GM19438 (cell line): ENCODE results near the gene JMJD1C.
A peak's percentile ranks its signal among the peaks of the same experiment; 100 is the strongest.
"Not testable (repeated sequence)": the region's sequence is repeated elsewhere in the genome, so short reads cannot be mapped to it uniquely, and the experiment has no call there.

Source experiments
- ATAC-seq: cut with Tn5 transposase; IDR thresholded peaks from one replicate; pipeline ENCODE4 v1.9.1; 2021; ENCODE audit warnings: low read depth; ENCODE audit not compliant: unreplicated experiment

Gene JMJD1C

DNA sequence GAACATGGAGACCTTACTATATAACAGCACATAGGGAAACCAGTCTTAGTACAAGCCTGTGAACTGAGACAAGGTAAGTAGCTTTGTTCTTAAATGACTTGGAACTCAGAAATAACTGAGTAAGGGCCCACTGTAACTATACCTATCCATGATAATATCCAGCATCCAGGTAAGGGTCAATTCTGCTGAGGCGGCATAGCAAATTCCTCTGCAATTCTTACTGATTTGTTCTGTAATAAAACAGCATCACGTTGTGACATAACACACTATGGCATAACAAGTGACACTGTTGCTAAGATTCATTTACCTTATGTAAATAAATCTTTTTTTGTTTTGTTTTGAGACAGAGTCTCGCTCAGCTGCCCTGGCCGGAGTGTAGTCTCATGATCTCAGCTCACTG lies 97.4 kb downstream of the JMJD1C start:
- no peak for ATAC-seq

DNA sequence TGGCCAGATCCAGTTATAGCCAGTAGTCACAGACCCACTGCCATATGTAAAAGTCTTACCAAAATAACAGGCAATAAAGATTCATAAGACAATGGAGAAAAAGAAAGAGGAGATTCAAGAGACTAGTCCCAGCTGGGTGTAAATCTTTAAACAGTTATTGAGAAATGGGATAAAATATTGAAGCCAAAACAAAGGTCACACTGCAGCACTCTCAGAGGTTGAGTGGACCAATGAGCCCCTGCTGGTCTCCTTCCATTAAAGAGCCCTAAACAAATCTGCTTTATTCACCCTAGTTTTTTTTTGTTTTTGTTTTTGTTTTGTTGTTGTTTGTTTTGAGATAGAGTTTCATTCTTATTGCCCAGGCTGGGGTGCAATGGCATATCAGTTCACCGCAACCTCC lies 98.8 kb downstream of the JMJD1C start:
- no peak for ATAC-seq

DNA sequence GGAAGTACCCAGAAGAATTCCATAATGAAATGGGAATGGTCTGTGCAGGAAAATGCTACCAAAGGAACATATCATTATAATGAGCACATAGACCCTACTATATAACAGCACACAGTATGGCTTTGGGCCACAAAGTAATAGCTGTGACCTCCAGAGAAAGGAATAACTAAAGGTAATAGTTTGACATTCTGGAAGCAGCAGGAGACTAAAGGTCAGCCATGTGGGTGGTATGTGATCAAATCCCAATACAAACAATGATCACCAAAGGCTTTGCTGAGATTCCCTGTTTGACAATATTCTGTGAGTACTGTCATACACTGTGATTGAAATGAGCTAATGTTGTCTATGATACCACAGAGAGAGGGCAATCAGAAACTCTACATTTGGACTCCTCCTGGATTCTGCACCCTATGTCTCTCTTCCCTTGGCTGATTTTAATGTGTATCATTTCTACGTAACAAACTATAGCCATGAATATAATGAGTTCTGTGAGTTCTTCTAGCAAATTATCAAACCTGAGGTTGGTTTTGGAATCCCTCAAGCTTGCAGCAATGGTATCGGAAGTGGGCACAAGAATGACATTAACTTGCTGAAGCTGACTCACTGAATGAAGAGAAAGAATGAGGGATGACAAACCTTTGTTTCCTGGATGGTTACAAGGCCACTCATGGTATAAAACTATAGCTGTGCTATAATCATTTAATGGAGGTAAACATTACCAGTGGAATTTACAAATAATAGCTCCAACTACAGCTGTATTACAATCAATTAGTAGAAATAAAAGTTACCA lies 99.6 kb downstream of the JMJD1C start:
- ATAC-seq, result no peak

DNA sequence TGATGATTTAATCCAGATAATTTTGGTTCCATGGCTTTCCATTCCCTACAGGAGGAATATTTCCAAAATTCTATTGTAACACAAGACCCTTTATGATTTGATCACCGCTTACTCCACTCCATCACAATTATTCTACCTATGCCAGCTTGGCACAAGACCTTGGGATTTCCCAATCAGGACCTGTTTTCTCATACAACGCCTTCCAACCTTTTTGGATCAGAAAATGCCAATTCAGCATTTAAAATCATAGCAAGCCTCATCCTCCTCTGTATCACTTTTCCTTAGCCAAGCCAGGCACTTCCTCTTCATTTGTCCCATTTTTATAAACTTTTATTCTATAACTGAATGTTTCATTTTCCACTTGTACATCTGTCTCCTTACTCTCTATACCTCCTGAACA lies 100.9 kb downstream of the JMJD1C start:
- ATAC-seq, result no peak

DNA sequence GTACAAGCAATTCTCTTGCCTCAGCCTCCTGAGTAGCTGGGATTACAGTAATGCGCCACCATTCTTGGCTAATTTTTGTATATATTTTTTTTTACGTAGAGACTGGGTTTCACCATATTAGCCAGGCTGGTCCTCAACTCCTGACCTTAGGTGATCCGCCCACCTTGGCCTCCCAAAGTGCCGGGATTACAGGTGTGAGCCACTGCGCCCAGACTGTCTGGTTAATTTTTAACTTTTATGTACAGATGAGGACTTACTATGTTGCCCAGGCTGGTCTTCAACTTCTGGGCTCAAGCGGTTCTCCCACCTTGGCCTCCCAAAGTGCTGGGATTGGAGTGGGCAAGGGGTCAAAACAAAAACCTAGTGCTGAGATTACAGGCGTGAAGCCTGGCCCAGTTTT lies 101.8 kb downstream of the JMJD1C start:
- ATAC-seq, result no peak

DNA sequence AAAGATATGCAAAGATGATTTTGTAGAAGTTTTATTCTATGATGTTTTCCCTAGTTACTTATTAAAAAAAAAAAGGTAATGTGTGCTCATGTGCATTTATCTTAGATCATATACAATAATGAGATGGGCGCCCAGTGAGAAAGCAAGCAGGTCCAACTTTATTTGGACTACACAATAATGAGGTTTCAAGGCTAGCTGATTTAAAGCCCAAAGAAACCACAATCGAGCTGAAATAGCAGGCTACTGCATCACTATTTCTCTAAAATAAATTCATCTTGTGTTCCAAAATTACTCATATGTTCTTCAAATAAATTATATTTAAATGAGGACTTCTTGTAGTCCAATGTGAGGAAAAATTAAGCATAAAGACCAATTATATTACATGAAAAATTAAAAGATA lies 110.1 kb downstream of the JMJD1C start:
- peak; percentile 23 for ATAC-seq

DNA sequence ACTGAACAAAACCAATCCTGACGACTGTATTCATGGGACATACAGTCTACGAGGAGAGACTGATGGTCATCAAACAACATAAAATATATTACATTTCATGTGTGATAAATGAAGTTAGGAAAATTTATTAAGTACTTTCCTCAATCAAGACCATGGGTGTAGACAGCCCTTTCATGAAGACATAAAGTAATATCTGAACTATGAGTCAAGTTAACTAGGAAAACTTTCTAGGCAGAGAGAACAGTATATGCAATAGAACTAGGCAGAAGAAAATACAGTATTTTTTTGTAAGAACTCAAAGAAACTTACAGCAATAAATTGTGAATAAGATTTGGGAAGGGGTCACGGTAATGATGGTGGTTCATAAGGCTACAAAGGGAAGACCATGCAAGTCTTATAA lies 112.8 kb downstream of the JMJD1C start:
- no peak for ATAC-seq

DNA sequence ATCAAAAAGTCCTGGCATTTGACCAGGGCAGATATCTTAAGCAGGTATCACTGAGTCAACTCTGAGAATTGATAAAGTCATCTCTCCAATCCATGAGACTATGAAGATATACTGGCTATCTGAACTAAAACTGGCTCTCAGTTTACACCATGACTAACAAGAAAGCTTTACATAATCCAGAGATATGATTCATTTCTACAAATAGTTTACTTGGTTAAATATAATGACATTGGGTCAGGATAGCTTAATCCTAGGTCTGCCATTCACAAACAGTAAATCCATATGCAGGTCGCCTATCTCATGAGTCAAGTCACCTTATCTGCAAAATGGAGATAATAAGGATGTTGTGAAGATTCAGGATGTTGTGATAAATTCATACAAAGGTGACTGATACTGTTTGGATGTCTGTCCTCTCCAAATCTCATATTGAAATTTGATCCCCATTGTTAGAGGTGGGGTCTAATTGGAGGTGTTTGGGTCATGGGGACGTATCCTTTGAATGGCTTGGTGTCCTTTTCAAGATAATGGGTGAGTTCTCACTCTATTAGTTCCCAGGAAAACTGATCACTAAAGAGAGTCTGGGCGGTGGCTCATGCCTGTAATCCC lies 117.4 kb downstream of the JMJD1C start:
- ATAC-seq, result no peak

DNA sequence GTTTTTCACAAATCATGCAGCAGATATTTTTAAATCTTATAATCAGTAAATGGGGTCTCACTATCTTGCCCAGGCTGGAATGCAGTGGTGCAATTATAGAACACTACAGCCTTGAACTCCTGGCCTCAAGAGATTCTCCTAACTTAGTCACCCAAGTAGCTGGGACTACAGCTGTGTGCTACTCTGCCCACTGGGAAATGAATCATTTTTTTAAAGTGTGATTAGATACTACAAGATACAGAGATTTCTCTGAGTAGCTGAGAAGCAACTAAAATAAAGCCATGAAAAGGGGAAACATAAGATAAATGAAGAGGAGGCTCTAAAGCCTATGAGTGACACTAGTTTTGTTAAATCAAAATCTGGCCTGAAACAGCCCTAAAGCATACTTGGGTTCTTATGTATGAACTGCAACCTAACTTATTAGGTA lies 119.7 kb downstream of the JMJD1C start:
- ATAC-seq, result no peak

DNA sequence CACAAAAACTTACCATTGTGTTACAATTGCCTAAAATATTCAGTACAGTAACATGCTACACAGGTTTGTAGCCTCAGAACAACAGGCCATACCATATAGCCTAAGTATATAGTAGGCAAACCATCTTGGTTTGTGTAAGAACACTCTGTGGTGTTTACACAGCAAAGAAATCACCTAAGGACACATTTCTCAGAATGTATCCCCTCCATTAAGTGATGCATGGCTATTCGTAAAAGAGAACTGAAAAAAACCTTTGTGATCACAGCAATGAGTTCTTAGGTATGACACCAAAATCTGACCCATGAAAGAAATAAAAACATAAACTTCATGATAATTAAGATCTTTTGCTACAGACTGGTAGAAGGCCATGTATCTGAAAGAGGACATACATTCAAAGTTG lies 121.5 kb downstream of the JMJD1C start:
- ATAC-seq, result no peak

DNA sequence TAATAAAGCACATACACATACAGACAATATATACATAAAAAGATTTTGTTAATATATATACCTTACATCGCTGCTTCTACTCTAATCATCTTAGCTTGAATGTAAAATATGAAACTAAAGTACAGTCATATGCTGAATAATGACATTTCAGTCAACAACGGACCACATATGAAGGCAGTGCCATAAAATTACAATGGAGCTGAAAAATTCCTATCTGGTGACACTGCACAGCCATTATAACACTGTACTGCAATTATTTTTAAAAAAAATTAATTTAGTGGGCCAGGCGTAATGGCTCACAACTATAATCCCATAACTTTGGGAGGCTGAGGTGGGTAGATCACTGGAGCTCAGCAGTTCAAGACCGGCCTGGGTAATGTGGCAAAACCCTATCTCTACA lies 122.3 kb downstream of the JMJD1C start:
- no peak for ATAC-seq

DNA sequence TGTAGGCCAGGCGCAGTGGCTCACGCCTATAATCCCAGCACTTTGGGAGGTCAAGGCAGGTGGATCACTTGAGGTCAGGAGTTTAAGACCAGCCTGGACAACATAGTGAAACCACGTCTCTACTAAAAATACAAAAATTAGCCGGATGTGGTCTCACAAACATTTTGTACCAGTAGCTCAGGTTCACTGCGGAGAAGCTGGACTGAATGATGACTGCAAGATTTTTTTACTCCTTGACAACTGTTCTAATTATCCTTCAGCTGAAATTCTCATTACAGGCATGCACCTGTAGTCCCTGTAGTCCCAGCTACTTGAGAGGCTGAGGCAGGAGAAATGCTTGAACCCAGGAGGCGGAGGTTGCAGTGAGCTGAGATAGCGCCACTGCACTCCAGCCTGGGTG lies 126.1 kb downstream of the JMJD1C start:
- ATAC-seq, result not testable (repeated sequence)

DNA sequence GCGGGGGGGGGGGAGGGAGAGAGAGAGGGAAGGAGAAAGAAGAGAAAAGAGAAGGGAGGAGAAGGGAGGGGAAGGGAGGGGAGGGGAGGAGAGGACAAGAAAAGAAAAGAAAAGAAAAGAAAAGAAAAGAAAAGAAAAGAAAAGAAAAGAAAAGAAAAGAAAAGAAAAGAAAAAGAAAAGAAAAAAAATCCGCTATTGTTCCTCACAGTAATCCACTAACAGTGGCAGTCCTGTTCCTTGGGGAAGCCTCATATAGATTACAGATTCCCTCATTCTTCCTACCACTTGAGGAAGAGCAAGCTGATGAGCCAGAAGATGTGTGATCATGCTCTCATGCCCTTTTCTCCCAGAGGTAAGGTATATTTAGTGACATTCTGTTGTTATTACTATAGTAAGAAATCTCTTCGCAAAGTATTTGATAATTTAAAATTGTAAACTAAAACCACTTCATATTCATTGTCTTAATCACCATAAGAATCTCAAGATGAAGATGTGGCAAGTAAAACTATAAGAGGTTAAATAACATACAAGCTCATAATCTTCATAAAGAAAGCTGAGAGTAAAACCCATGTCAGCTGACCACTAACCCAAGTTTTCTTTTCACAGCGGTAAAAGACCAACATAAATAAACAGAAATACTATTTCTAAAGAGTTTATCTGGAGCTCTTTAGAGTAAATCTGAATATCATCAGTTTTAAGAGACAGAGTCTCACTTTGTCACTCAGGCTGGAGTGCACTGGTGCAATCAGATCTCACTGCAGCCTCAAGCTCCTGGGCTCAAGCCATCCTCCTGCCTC lies 128.1 kb downstream of the JMJD1C start:
- no peak for ATAC-seq

DNA sequence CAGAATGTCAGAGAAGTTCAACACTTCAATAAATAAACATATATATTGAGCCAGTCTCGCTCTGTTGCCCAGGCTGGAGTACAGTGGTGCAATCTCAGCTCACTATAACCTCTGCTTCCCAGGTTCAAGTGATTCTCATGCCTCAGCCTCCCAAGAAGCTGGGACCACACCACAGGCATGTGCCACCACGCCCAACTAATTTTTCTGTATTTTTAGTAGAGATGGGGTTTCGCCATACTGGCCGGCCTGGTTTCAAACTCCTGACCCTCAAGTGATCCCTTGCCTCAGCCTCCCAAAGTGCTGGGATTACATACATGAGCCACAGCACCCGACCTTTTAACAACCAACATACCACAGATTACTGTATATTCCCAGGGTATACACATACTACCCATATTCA lies 134.2 kb downstream of the JMJD1C start:
- ATAC-seq, result no peak

DNA sequence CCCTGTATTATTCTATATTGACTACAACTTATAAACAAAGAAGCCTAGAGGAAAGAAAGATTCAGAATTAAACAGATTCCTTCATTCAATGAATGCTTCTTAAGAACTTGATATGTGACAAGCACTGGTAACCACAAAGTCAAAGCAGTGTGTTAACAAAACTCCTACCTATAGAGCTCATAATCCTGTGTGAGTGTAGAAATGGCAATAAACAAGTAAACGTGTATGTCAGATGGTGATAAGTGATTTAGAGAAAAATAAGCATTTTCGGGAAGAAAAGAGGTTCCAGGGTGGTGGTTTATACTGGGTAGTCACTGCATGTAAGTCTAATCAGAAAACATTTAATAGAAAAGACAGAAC lies 141.3 kb downstream of the JMJD1C start:
- ATAC-seq, result no peak

DNA sequence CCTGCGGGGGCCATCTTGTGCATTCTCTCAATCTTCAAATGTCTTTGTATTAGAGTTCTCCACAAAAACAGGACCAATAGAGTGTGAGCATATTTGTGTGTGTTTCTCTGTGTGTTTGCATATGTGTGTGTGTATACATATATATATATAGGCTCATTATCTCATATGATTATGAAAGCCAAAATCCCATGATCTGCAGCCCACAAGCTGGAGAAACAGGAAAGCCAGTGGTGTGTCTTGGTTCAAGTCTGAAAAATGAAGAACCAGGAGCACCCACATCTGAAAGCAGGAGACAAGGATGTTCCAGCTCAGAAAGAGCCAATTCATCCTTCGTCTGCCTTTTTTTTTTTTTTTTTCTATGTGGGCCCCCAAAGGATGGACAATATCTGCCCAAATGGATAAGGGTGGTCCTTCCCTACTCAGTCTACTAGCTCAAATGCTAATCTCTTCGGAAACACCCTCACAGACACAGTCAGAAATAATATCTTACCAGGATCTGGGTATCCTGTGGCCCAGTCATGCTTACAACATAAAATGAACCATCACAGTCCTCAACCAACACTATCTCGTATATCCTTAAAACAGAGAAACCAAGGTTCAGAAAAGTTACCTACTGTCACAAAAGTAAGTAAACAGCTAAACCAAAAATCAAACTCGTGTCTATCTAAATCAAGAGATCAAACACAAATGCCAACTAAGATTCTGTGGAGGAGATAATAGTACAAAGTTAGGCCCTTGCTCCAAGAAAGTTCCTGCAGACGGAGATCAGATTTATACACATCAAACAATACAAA lies 141.9 kb downstream of the JMJD1C start:
- no peak for ATAC-seq

DNA sequence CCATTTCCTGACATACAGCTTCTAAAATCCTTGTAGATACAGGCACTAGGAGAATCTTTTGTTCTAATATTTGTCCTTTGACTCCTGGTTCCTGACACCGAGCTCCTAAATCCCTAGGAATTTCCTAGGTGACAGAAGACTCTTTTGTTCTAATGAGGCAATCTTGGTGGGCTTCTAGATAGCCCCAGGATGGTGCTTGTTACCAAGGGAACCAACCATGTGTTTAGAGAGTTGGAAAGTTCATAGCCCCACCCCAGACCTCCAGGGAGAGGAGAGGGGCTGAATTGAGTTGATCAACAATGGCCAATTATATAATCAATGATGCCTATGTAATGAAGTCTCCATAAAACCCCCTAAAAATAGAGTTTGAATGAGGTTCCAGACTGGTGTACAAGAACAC lies 145.1 kb downstream of the JMJD1C start:
- ATAC-seq, result no peak

DNA sequence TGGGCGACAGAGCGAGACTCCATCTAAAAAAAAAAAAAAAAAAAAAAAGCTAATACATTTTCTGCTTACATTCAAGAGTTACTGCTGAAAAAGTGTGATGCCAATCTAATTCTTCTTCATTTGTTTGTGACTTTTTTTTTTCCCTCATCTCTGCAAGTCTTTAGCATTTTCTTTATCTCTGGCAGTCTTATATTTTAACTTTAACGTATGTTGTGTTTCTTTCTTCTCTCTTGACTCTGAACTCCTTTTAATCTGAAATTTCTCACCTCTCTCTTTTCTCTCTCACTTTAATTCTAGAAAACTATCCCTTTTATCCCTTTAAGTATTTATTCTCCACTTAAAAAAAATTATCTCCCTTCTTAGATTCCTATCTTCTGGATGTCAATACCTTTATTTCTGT lies 146.5 kb downstream of the JMJD1C start:
- ATAC-seq, result no peak

DNA sequence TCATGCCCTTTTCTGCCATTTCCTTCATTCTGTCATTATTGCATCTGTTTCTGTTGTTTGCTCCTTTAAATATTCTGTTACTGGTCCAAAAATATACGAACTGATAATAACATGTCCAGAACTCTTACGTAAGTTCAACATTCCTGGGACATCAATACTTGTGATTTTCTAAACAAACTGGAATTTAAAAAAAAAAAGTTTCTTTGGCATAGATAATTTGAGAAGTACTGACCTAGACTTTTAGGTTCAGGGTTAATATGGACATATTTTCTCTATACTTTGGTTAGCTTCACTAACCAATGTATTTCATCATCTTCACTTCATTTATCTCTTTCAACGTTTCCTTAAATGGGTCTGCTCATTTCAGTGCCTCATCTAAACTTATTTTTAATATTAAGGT lies 147.3 kb downstream of the JMJD1C start:
- no peak for ATAC-seq

DNA sequence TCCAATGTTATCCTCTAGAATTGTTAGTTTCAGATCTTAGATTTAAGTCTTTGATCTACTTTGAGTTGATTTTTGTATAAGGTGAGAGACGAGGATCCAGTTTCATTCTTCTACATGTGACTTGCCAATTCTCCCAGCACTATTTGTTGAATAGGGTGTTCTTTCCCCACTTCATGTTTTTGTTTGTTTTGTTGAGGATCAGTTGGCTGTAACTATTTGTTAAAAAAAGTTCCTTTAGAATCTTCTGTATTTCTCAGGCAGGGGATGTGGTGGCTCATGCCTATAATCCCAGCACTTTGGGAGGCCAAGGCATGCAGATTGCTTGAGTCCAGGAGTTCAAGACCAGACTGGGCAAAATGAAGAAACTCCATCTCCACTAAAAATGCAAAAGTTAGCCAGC lies 151.8 kb downstream of the JMJD1C start:
- no peak for ATAC-seq
